ENCODE data around the gene KBTBD12. TPM values are rescaled to one million over a fixed set of nuclear protein-coding genes. Genes with fewer than 3 reads are reported as not detected.

Gene KBTBD12
- total and polyA plus RNA-seq, 2 of the 13 experiments (the other 11 are each of a cell fraction or from before 2014, with no cell fraction given), result not detected

- no TSS peak for BruUV-seq (replicated peaks)
- H3K9ac ChIP-seq (ENCODE audit: insufficient read depth, low read depth, low read length), result no peak overlapping the region
- no peaks in the 10 kb centered on the region for H3K4me1 ChIP-seq (ENCODE audit: insufficient read depth, low read length)
Measured at GRCh38 chr3:127870156-127870555, 44.9 kb upstream of the KBTBD12 start.

More at GRCh38 chr3:127870156-127870555, 44.9 kb upstream of the KBTBD12 start:
- H3K27ac ChIP-seq (ENCODE audit: extremely low read length, insufficient read depth, low read length), result no peak overlapping the region
- no peak overlapping the region for H2AFZ ChIP-seq (ENCODE audit: low read length)
- intact Hi-C loops (cut with micrococcal nuclease; ENCODE audit: unreplicated experiment), result no loop called here
- no peaks in the 10 kb centered on the region for H3K79me2 ChIP-seq (ENCODE audit: insufficient read depth, low read length)
- H3K9me3 ChIP-seq (ENCODE audit: low read length), result no peaks in the 10 kb centered on the region
- in situ Hi-C loops (cut with HindIII; ENCODE audit: extremely low pct_ligation_motif_present, low pct_unique_long_range_greater_than_20kb), result no loop called here
- H3K4me2 ChIP-seq (ENCODE audit: low read depth, low read length), result no peak overlapping the region
- ChIA-PET CTCF (ENCODE audit: low intra/inter-chr PET ratio, low total read pairs) (no interaction called here), POLR2A (no interaction called here)
- no peak for DNase-seq (ENCODE audit: low spot score)
- H3K4me3 ChIP-seq (replicated peaks in 1 of 3; ENCODE audit: insufficient read depth in 1 of 3, low read depth in 2 of 3, low read length in 3 of 3), result no peak overlapping the region
- TF ChIP-seq IKZF4 (CRISPR knock-in tag; IDR thresholded peaks at IDR 0.05; ENCODE audit: borderline replicate concordance, low read depth, not compliant biosample characterization) (no peak), ZBTB14 (CRISPR knock-in tag; IDR thresholded peaks at IDR 0.05) (no peak), RFX3 (CRISPR knock-in tag; IDR thresholded peaks at IDR 0.05) (no peak), CBX2 (IDR thresholded peaks at IDR 0.05; ENCODE audit: low read depth, low read length) (no peak), CBX2 (CRISPR knock-in tag; IDR thresholded peaks at IDR 0.05; ENCODE audit: low read depth) (no peak), NR0B2 (CRISPR knock-in tag; IDR thresholded peaks at IDR 0.05) (no peak), HNF4G (IDR thresholded peaks at IDR 0.05; ENCODE audit: borderline replicate concordance, low read depth, low read length) (no peak), HNF4G (CRISPR knock-in tag; IDR thresholded peaks at IDR 0.05; ENCODE audit: borderline replicate concordance, low read depth) (no peak), NFE2L2 (IDR thresholded peaks at IDR 0.05; ENCODE audit: low read length) (no peak), SRSF4 (IDR thresholded peaks at IDR 0.05; ENCODE audit: low read depth, low read length, poor library complexity, severe bottlenecking) (no peak), RBM22 (optimal IDR thresholded peaks at IDR 0.05; ENCODE audit: low read length) (no peak), ZNF567 (CRISPR knock-in tag; IDR thresholded peaks at IDR 0.05; ENCODE audit: borderline replicate concordance) (no peak), ZNF276 (CRISPR knock-in tag; IDR thresholded peaks at IDR 0.05; ENCODE audit: low read depth) (no peak), HINFP (CRISPR knock-in tag; IDR thresholded peaks at IDR 0.05; ENCODE audit: low read depth) (no peak), MXD1 (CRISPR knock-in tag; IDR thresholded peaks at IDR 0.05) (no peak), FOXP4 (CRISPR knock-in tag; IDR thresholded peaks at IDR 0.05) (no peak)
- no peak for ATAC-seq
- H3K36me3 ChIP-seq (replicated peaks in 1 of 2; ENCODE audit: control insufficient read depth in 1 of 2, insufficient read depth in 2 of 2, low read length in 2 of 2), result no peaks in the 10 kb centered on the region
- peaks cover 0 to 2% of the 10 kb centered on the region in 2 experiments; a peak in 2 of 5 replicates for H3K27me3 ChIP-seq (ENCODE audit: control insufficient read depth in 1 of 2, insufficient read depth in 2 of 2, low read length in 2 of 2)
- H4K20me1 ChIP-seq (ENCODE audit: insufficient read depth, low read length), result no peaks in the 10 kb centered on the region
- WGBS (ENCODE audit: low lambda C conversion rate), result 53% methylated on average over 4 of the region's 4 CpGs
- FAIRE-seq, result no peak

Data from HepG2 (cell line).